GM19351 (cell line): ENCODE data around the gene KDM6B.

Experiments used
- ATAC-seq: cut with Tn5 transposase; IDR thresholded peaks from one replicate; pipeline ENCODE4 v1.9.1; 2021; ENCODE audit warnings: mild to moderate bottlenecking, moderate library complexity; ENCODE audit not compliant: unreplicated experiment

Gene KDM6B

DNA sequence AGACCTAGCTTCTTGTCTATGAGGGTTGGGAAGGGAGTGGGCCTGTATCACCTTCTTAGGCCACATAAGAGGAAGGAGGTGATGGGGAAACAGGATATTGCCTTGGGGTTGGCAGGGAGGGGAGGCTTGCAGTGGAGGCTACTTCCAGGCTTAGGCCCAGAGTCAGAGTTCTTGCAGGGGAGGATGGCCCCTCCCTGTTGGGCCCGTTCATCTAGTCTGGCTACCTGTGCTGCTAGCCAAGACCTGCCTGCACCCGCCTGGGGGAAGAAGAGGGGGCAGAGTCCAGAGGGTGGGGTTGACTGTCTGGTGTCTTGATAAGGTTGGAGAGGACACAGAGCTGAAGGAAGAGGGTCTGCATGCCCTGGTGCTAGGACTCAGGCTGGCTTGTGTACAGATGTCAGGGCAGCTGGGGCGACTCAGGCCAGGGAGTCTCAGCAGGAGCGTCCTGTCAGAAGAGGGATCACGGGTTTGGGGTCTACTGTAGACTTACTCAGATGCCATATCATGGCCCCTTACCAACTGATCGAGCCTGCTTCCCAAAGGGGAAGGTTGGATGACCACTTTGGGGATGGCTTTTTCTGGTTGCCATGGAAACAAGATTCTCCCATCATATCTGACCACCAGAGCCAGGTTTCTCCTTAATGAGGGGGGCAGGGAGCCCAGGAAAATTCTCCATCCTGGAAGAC, 5.3 kb downstream of the KDM6B start:
- ATAC-seq: no peak

DNA sequence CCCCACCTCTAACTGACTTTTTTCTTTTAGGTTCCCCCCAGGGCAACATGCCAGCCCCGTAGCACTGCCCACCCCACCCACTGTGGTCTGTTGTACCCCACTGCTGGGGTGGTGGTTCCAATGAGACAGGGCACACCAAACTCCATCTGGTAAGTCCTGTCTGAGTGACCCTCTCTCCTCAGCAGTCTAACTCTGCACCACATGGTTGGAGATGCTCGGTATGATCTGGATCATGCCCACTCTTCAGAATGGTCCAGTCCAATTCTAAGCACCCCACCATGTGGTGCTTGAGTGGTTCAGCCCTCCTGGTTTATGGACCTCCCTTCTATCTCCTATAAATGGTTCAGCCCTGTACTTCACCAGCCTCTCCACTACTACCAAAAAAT, 5.9 kb downstream of the KDM6B start:
- ATAC-seq: no peak

DNA sequence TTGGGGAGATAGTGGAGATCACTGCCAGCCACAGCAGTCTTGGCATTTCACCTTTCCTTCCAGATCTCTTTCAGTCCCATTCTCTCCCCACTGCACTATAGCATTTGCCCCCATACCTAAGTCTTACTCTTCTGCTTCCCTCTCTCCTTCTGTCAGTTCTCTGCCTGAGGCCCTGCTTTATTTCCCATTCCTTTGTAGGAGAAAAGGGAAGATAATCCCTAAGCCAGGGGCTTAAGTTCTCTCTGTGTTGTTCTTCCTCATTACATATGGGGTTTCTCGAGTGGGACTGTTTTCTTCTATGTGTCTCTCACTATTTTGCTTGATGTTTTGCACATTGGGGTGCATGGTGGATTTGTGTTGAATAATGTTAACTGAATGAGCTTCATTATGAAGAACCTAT, 6.4 kb downstream of the KDM6B start:
- ATAC-seq: no peak

GRCh38 chr17:7840875-7841274, 6.9 kb downstream of the KDM6B start:
- no peak for ATAC-seq

GRCh38 chr17:7841396-7841914, 7.4 kb downstream of the KDM6B start:
- ATAC-seq: no peak

DNA sequence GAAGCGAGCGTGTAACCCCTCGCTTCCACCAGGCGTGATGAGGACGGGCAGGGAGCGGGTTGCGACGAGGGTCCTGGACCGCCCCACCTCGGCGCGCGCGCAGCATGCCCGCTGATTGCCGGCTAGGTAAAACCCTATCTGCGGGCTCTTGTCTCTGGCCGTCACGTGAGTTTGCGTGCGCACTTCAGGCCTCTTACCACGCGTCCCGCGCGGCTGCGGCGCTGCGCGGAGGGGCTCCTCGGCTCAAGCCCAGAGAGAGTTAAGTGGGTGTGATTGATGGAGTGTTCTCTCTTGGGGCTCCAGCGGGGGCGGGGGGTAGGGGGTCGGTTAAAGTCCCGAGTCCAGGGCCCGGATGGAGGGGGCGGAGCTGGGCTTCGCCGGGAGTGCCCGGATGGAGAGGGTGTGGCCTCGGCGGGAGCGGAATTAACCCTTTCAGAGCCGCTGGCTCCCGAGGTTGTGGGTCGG, 7.9 kb downstream of the KDM6B start:
- ATAC-seq: no peak

DNA sequence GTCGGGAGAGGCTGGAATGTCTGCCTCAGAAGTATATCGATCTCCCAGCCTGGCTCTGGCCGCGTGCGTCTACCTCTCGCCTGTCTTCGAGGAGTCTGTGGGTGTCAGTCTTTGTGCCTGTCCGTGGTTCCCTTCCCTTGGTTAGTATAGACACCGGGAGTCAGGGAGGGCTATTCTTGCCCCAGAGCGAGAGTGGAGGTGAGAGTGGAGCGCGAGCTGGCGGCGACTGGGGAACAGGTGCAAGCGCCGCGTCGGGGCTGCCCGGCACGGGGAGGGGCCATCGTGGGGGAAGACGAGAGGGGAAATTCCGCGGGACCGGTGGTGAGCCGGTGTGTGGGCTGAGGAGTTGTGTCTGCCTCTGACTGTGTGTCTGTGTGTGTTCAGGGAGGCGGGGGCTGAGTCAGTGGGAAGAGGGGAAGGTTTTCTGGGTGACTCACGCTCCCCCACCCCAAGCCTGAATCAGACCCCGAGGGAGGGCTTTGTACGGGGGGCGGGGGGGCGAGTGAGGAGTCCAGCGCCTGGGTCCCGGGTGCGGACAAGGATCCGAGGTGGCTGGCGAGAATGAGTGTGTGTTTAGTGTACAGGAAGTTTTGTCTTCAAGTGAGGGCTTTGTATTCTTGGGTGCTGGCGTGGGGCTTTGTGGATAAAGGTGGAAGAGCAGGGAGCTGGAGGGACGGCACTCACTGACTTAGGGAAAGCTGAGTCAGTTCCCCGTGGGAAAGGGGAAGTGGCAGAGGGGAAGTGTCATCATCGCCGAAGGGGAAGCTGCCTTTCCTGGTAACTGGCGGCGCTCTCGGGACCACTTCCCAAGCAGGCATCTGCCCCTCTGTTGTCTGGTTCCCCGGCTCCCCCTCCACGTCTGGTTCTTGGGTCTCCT, 8.6 kb downstream of the KDM6B start:
- ATAC-seq: no peak

DNA sequence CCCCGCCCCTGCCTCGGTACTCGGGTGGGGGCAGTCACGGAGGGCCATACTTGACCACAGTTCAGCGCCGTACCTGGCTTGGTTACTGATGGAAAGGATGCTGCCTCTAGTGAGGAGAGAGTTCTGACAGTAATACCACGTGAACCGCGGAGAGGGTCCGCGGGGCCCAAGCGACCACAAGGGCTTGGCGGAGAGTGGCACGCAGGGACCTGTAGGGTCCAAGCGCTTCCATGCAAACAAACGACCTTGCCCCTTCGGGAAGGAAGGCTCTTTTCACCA, 9.2 kb downstream of the KDM6B start:
- no peak for ATAC-seq

- peak; percentile 26 for ATAC-seq
These were observed 9.7 kb downstream of the KDM6B start for GRCh38 chr17:7843536-7844291.

GRCh38 chr17:7844292-7845154, 10.5 kb downstream of the KDM6B start:
- ATAC-seq: peak; percentile 62

DNA sequence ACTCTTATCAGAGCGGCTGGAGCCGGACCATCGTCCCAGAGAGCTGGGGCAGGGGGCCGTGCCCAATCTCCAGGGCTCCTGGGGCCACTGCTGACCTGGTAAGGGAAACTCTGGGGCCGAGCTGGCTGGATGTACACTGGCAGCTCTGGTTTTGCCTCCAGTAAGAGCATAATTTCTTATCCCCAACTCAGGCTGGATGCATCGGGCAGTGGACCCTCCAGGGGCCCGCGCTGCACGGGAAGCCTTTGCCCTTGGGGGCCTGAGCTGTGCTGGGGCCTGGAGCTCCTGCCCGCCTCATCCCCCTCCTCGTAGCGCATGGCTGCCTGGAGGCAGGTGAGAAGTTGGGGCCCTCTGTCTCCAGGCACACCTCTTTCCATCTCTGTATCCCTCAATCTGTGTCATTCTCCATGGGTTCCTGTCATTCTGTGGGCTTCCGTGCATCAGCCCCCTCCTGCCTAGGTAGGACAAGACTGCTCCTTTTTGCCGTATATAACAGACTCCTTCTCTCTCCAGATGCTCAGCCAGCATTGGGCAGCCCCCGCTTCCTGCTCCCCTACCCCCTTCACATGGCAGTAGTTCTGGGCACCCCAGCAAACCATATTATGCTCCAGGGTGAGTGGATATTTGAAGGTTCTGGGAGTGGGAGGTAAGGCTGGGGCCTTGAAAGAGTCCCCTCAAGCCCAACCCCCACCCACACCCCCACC, 11.5 kb downstream of the KDM6B start:
- ATAC-seq: no peak

- ATAC-seq: no peak
These were observed 12.2 kb downstream of the KDM6B start for GRCh38 chr17:7846063-7846735.

- no peak for ATAC-seq
These were observed 13.0 kb downstream of the KDM6B start for GRCh38 chr17:7846765-7847661.

- no peak for ATAC-seq
These were observed 14.1 kb downstream of the KDM6B start for GRCh38 chr17:7848131-7848579.

DNA sequence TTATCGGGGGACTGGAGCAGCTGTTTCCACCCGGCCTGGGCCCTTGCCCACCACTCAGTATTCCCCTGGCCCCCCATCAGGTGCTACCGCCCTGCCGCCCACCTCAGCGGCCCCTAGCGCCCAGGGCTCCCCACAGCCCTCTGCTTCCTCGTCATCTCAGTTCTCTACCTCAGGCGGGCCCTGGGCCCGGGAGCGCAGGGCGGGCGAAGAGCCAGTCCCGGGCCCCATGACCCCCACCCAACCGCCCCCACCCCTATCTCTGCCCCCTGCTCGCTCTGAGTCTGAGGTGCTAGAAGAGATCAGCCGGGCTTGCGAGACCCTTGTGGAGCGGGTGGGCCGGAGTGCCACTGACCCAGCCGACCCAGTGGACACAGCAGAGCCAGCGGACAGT, 14.7 kb downstream of the KDM6B start:
- ATAC-seq: no peak

DNA sequence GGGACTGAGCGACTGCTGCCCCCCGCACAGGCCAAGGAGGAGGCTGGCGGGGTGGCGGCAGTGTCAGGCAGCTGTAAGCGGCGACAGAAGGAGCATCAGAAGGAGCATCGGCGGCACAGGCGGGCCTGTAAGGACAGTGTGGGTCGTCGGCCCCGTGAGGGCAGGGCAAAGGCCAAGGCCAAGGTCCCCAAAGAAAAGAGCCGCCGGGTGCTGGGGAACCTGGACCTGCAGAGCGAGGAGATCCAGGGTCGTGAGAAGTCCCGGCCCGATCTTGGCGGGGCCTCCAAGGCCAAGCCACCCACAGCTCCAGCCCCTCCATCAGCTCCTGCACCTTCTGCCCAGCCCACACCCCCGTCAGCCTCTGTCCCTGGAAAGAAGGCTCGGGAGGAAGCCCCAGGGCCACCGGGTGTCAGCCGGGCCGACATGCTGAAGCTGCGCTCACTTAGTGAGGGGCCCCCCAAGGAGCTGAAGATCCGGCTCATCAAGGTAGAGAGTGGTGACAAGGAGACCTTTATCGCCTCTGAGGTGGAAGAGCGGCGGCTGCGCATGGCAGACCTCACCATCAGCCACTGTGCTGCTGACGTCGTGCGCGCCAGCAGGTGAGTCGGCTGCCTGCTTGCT, 15.2 kb downstream of the KDM6B start:
- ATAC-seq: no peak

- ATAC-seq: no peak
These were observed 15.9 kb downstream of the KDM6B start for GRCh38 chr17:7849751-7850504.
